GM18909 (cell line): ENCODE results near the gene CLEC4F.

Experiments
- ATAC-seq: cut with Tn5 transposase; IDR thresholded peaks from one replicate; pipeline ENCODE4 v1.9.1; 2021; ENCODE audit warnings: mild to moderate bottlenecking; ENCODE audit not compliant: unreplicated experiment, poor library complexity

Gene CLEC4F

GRCh38 chr2:70790136-70790828 is 30.1 kb downstream of the CLEC4F start, which contains the start of gene FIGLA:
Gene FIGLA (minus strand): TSS chr2:70790643. CDS start chr2:70790638, 5 bp downstream.
- ATAC-seq, result no peak

- no peak for ATAC-seq
These were observed 30.9 kb downstream of the CLEC4F start for GRCh38 chr2:70789304-70790135.

GRCh38 chr2:70785137-70785911 is 35.1 kb downstream of the CLEC4F start:
- no peak for ATAC-seq

GRCh38 chr2:70784320-70784719 is 36.1 kb downstream of the CLEC4F start:
- no peak for ATAC-seq

GRCh38 chr2:70779911-70780545 is 40.4 kb downstream of the CLEC4F start:
- no peak for ATAC-seq

DNA sequence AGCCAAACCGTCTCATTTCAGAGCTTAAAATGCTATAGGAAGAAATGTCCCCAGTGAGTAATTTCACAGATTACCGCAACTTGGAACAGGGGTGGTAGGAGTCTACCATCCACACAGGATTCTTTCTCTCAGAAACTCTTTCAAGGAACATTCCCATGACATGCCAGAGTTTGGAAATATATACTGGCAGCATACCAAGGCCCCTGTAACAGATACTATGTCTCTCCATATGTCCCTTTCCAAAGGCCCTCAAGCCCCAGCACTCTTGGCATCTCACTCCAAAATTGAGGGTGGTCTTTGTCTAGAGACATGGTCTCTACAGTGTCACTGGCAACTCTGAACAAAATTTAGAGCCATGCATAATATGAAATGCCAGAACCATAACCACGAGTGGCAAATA is 40.9 kb downstream of the CLEC4F start:
- no peak for ATAC-seq

DNA sequence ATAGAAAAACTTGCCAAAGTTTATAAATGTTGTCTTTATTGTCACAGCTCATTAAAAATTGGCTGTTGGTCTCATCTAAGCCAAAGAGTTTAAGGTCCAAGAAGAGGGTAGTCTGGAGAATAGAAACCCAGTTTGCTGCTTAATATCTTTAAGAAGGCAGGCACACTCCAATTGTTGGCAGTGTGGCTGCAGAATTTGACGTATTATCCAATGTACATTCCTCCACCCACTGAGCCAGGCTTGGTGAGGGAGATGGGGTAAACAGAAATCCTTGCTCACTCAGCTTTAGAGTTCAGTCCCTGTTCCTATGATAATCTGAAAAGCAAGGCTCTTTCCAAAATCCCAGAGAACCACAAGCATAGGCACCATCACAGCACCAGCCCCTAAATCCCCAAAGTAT is 41.7 kb downstream of the CLEC4F start:
- no peak for ATAC-seq

- no peak for ATAC-seq
These were observed 42.9 kb downstream of the CLEC4F start for GRCh38 chr2:70777450-70777849.

DNA sequence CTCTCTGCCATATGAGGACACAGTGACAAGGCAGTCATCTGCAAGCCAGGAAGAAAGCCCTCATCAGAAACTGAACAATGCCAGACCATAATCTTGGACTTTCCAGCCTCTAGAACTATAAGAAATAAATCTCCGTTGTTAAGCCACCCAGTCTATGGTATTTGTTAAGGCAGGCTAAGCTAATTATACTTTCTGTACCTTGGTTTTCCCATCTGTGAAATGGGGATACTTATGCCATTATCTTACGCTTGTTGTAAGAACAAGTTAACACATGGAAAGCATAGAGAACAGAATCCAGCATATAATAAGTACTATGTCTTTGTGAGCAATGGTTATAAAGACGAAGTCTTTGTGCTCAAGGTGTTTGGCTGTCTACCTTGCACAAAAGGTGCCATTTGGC is 44.1 kb downstream of the CLEC4F start:
- no peak for ATAC-seq

DNA sequence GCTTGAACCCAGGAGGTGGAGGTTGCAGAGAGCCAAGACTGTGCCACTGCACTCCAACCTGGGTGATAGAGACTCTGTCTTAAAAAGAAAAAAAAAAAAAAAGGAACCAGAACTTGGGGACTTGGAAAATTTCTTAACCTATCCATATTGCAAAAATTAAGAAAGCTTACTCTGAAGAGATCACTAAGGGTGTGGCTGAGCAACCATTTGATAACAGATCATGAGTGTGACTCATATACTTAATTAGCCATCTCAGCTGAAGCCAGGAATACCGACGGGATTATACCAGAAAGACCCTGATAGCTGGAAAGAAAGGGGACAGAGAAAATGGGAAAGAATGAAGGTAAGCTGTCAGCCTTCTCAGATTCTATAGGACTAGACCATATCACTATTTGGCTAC is 45.3 kb downstream of the CLEC4F start:
- no peak for ATAC-seq

DNA sequence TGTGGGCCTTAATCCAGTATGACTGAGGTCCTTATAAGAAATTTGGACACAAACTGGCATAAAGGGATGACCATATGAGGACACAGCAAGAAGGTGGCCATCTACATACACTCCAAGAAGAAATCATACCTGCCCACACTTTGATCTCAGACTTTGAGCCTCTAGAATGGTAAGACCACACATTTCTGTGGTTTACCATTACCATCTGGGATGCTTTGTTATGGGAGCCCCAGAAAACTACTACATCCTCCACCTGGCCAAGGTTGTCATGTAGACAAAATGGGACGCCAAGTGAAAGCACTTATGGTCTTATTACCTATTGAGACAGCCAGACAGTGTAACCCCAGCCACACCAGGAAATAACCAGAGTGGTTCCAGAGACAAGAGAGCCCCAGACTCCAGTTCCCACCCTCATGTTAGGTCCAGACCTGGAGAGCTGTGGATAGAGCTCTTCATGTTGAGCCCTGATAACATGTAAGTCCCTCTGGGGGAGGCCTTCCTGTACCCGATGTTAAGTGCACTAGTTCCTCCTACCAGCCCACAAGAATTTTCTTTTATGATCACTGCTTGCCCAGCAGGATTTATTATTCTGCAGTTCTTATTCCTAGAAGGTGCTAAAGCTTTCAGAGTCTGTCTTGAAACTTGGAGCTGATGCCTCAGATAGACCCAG is 47.8 kb downstream of the CLEC4F start:
- ATAC-seq, result no peak

DNA sequence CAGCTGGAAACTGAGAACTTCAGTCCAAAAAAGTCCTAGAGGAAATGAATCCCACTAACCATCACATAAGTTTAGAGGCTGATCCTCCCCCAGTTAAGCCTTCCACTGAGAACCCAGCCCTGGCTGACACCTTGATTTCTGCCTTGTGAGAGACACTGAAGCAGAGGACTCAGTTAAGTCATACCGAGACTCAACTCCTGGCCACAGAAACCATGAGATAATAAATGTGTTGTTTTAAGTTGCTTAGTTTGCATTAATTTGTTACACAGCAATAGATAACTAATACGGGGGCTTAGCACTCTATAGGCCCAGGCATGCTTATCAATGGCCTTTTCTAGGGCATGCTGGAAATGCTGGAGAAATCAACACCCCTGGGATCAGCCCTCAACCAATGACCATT is 49.0 kb downstream of the CLEC4F start:
- ATAC-seq, result peak; percentile 72

DNA sequence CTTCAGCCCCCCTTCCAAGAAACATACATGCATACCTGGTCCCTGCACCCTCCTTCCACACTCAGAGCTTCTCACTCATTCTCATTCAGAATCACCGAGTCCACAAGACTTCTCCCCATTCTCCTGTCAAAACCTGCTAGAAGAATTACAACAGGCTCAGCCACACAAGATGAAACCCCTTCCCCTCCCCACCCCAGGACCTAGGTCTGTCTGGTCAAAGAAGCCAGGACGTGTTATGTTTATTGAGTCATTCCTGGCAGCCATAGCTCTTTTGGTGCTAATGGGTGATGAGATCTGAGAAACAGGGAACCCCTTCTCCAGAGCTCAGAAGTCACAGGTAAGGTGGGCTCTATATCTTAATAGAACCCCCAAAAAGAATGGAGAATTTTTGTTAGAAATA is 50.9 kb downstream of the CLEC4F start:
- no peak for ATAC-seq

DNA sequence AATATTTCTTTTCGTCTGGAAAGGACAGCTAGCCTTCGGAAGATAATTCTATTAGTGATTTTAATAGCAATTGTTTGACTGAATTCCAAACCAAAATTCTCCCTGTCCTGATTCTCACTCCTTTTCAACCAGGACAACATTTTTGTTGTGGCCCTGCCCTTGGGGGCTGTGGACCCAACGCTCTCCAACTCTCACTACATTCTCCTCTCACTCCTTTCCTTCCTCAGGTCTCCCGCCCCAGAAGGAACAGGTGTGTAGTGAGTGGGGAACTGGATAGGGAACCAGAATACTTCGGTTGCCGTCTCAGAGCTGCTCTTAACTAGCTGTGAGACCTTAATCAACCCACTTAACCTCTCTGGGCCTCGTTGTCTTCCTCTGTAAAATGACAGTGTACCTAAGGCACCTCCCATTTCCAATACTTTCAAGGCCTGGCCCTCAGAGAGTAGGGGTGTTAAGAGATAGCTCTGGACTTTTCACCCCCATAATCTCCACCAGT is 51.8 kb downstream of the CLEC4F start:
- ATAC-seq, result no peak

GRCh38 chr2:70767699-70768589 is 52.5 kb downstream of the CLEC4F start, which contains the start of gene ADD2:
Gene ADD2 (minus strand): TSS chr2:70768200. CDS start chr2:70706408, 61,792 bp downstream.
- ATAC-seq, result peak; percentile 40

- no peak for ATAC-seq
These were observed 53.2 kb downstream of the CLEC4F start for GRCh38 chr2:70767079-70767698.

- ATAC-seq, result no peak
These were observed 53.9 kb downstream of the CLEC4F start for GRCh38 chr2:70766357-70767078.

GRCh38 chr2:70765507-70765906 is 54.9 kb downstream of the CLEC4F start:
- no peak for ATAC-seq
